Suppressor macrophage (primary cell): Measurements from ENCODE around the gene MEIKIN.

Experiments used
- DNase-seq, 4 experiments: peaks; one replicate each; pipeline ENCODE4 v3.0.0-alpha.2; 2020 to 2022

MEIKIN gene

DNA sequence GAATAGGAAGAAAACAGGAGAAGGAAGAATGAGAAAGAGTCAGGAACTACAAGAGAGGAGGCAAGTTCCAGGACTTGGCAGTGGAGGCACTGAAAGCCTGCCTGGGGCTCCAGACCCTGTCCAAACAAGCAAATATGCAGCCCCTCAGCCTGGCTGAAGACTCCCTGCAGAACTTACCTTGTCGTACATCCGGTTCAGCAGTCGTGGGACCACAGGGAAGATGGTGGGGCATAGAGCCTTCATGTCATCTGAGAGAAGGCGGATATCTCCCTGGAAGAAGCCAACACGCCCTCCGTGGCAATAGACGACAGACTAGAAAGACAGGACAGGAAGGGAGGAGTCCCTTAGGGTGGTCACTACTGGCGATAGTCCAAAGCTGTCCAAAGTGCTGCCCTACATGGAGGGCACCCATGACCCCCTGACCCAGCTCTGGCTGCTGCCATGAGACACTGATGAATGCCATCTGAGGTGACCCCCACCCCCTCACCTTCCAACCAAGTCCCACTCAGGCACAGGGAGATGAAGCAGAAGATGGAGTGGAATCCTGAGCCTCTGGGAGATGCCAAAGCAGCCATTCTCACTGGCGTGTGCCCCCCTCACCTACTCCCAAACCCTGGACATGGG is 27.7 kb upstream of the MEIKIN start:
- no peak for DNase-seq

DNA sequence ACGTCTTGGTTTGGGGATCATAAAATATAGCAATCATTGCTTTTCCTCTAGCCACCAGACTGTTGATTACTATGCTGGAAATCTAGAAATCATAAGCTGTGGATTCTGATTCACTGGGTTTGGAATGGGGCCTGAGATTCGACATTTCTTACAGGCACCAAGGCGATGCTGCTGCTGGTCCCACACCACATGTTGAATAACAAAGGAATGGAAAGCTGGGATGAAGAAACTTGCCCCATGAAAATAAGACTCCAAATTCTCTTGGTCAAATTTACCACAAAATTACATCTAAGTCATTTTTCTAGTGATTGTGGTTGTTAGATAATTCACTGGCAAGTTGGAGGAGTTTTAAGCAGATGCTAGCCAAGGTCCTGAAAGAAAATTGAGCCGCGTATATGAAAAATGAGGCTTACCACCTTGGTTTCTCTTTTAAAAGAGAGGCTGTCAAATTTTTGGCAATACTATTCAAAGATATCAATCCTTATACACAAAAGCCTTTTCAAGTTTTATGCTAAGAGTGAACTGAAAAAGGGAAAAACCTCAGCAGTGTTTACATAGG is 23.0 kb upstream of the MEIKIN start:
- no peak for DNase-seq

GRCh38 chr5:131966551-131966950 is 21.1 kb upstream of the MEIKIN start:
- DNase-seq, result no peak

- DNase-seq, result no peak
Observed at GRCh38 chr5:131965826-131966415, 20.5 kb upstream of the MEIKIN start.

DNA sequence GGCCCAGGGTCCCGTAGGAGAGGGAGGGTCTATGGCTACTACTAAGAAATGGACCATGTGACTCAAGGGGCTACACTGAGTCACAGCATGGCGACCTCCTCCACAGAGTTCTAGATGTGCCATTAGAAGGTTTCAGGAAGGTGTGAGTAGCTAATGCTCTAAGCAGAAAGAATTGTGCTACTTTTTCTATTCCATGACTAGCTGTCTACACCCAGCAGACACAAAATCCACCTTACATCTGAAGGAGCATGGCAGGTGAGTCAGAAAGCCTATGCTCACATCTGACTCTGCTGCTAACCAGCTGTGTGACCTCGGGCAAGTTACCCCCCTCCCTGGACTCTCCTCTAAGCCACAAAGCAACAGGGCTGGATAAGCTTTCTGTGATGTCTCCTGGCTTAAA is 14.4 kb upstream of the MEIKIN start:
- no peak for DNase-seq

GRCh38 chr5:131959136-131959535 is 13.7 kb upstream of the MEIKIN start:
- DNase-seq, result no peak

DNA sequence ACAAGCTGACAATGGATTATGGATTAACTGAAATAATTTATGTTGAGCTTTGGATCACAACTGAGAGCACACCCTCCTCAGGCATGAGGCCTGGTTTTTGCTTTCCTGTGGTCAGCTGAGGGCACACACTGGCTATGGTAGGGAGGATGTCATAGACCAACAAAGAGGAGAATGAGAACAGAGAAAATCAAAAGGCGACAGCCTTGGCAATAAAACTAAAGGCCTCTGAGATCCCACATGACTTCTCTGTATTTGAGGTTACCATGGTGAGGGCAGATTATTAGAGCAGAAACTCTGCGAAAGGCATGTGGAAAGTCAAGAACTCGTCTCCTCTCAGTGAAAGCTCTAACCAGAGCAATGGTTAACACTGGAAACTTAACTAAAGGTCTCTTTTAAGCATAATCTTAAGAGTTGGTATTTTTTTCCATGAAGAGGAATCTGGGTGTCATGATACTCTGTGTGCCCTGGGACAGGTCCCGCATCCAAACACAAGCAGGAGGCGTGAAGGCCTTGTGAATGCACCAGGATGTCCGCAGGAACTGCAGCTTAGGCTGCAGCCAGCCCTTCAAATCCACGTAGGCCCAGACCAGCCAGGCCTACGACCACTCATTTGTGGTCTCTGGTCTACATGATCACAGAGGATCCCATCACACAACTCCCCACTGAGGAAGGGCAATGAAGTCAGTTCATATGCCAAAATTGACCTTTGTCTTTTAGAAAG is 12.4 kb upstream of the MEIKIN start:
- DNase-seq, result no peak

- DNase-seq, result no peak
Observed at GRCh38 chr5:131953969-131954368, 8.5 kb upstream of the MEIKIN start.

DNA sequence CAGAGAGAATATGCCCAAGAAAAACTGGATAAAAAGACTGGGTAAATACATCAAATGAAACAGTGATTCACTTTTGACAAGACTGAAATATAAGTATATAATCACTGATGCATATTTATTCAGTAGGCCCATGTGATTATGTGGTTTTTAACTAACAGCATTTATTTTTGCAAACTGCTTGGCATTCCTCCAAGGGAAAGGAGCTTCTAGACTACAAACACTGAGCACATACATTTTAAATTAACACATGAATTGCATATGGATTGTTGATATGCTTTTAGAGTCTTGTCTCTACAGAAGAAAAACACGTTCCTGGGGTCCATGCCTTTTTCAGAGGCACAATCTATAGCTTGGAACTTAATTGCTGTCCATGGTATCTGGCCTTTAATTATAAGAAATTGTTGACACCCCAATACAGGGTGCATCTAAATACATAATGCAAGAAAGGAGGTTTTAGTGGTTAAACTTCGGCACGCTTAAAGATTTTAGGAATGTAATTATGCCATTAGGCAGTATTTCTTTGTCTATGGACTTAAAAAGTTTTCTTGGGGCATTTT is 6.9 kb upstream of the MEIKIN start:
- no peak for DNase-seq

- no peak for DNase-seq
Observed at GRCh38 chr5:131950706-131951105, 5.2 kb upstream of the MEIKIN start.

DNA sequence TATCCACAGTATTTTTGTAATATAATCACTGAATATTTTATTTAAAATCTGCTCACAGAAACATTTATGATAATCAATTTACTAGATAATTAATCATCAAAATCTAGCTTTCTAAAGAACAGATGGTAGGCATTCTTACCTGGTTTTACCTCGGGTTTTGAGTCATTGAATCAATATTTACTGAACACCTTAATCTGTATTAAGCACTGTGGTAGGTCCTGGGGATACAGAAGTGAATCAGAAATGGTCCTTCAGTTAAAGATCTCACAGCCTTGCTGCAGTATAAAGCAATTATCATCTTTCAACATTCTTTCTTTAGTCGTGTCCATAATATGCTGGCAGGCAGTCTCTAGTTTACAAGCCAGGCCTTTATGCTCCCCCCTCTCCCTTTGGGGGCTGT is 2.0 kb upstream of the MEIKIN start:
- DNase-seq, result no peak

GRCh38 chr5:131944702-131945550 is 537 bp downstream of the MEIKIN start:
- DNase-seq, result peak; percentile 65 to 90 (median 78)

GRCh38 chr5:131943916-131944315 is 1.5 kb downstream of the MEIKIN start:
- DNase-seq, result peak; percentile 52 to 83 (median 74)

DNA sequence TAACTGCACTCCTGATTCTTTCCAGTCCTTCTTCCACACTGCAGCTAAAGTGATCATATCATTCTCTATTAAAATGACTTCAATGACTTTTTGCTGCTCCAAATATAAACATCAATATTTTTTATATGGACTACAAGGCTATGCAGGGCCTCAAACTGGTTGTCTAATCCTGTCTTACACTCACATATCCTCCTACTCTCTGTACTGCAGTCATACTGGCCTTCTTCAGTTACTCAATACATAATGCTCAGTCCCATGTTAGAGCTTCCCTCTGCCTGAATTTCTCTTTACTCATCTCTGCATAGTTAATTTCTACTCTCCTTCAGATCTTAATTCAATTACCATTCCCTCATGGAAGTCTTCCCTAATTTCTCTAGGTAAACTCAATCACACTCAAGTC is 3.4 kb downstream of the MEIKIN start:
- peak; percentile 30 to 75 (median 58) for DNase-seq

- DNase-seq, result peak in 2 of 4 experiments; percentile 8 to 26
Observed at GRCh38 chr5:131939690-131940345, 5.6 kb downstream of the MEIKIN start.

- DNase-seq, result no peak
Observed at GRCh38 chr5:131932235-131932634, 13.2 kb downstream of the MEIKIN start.

DNA sequence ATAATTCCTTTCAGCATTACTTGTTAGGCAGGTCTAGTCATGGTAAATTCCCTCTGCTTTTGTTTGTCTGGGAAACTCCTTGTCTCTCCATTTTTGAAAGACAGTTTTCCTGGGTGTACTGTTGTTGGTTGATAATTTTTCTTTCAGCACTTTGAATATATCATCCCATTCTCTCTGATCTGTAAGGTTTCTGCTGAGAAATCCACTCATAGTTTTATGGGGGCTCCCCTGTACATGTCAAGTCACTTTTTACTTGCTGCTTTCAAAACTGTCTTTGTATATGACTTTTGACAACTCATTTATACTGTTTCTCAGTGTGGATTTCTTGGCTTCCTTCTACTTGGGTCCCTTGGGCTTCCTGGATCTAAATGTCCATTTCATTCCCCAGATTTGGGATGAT is 16.5 kb downstream of the MEIKIN start:
- DNase-seq, result no peak

GRCh38 chr5:131926168-131926567 is 19.3 kb downstream of the MEIKIN start:
- no peak for DNase-seq

DNA sequence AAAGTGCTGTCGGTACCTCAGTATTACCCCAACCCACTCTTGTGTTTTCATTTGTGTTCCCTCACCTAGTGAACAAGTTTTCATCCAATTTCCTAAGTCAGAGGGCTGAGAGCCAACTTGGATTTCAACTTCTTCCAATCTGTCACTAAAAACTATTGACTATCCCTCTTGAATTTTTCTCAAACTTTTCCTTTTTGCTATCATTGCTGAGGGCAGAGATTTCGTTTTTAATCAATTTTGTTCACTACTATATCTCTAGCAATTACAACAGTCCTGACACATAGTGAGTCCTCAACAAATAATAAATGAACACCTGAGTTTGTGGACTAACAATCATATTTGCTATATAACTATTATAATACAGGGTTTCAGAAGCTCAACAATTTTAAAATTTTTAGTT is 29.0 kb downstream of the MEIKIN start:
- DNase-seq, result no peak

- DNase-seq, result no peak
Observed at GRCh38 chr5:131914472-131914871, 31.0 kb downstream of the MEIKIN start.

GRCh38 chr5:131913603-131914002 is 31.9 kb downstream of the MEIKIN start:
- no peak for DNase-seq

DNA sequence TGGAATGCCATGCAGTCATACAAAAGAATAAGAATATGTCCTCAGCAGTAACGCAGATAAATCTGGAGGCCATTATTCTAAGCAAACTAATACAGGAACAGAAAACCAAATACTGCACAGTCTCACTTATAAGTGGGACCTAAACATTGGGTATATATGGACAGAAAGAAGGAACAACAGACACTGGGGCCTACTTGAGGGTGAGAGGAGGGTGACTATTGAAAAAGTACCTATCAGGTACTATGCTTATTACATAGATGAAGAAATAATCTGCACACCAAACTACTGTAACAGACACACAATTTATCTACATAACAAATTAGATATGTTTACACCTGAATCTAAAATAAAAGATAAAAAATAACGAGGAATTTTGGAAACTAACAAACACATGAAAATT is 38.8 kb downstream of the MEIKIN start:
- no peak for DNase-seq
